HG02884 (cell line): ENCODE measurements around the gene PSMB11.
"Not testable (repeated sequence)": the region's sequence is repeated elsewhere in the genome, so short reads cannot be mapped to it uniquely, and the experiment has no call there.

Experiments
- ATAC-seq: cut with Tn5 transposase; IDR thresholded peaks from one replicate; pipeline ENCODE4 v1.9.1; 2021; ENCODE audit warnings: mild to moderate bottlenecking, moderate library complexity; ENCODE audit not compliant: unreplicated experiment

Gene PSMB11

DNA sequence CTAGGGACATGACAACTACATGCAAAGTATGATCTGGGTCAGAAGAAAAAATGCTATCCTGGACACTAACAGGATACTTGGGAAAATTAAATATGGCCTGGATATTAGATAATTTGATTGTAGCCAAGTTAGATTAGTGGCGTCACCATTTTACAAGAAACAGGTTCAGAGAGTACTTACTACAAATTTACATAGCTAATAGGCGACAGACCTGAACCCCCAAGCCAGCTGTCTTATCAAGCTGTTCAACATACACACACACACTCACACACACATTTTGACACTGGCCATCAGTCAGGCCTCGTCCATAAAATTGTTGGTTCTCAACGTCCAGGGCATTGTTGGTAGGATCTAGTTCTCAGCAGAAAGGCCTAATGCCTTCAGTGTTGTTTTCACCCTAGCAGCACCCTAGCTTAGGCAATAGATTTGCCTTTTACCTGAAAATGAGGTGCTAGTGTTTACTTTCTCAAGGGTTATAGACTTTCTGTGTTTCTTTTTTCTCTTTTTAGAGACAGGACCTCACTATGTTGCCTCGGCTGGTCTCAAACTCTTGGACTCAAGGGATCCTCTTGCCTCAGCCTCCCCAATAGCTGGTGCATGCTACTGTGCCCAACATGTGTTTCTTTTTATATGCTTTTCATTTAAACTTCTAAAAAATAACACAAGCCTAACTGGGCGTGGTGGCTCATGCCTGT is 28.8 kb upstream of the PSMB11 start:
- ATAC-seq = no peak

DNA sequence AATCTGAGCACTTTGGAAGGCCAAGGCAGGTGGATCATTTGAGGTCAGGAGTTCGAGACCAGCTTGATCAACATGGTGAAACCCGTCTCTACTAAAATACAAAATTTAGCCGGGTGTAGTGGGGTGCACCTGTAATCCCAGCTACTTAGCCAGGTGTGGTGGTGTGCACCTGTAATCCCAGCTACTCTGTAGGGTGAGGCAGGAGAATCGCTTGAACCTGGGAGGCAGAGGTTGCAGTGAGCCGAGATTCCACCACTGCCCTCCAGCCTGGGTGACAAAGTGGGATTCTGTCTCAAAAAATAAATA is 28.3 kb upstream of the PSMB11 start:
- ATAC-seq = not testable (repeated sequence)

DNA sequence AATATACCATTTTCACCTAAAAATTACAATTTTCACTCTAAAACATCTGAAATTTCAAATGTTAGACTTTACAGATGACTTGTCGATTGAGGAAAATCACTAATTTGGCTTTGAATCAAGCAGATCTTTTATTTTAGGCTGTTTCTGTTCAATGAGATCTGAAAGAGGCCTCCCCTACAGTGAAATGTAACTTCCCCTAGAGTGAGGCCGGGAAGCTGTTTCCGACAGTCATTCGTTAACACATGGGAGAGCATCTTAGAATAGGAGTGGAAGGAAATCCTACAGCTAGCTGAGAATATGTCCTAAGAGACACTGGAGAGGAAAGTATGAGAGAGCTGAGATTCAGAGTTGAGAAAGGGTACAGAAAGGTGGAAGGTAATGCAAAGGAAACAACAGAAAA is 26.4 kb upstream of the PSMB11 start:
- ATAC-seq = no peak

DNA sequence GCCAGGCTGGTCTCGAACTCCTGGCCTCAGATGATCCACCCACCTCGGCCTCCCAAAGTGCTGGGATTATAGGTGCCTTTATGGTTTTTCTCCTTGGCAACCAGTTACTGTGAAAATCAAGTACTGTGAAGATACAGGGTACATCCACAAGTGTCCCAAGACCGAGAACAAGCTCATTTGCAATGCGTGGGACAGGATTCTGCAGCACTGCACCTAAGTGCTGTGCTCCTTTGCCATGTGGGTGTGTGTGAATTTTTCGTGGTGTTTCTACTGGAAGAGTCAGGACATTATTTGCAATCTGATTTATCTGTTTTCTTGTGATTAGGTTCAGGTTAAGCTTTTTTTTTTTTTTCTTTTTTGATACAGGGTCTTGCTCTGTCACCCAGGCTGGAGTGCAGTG is 24.9 kb upstream of the PSMB11 start:
- no peak for ATAC-seq

DNA sequence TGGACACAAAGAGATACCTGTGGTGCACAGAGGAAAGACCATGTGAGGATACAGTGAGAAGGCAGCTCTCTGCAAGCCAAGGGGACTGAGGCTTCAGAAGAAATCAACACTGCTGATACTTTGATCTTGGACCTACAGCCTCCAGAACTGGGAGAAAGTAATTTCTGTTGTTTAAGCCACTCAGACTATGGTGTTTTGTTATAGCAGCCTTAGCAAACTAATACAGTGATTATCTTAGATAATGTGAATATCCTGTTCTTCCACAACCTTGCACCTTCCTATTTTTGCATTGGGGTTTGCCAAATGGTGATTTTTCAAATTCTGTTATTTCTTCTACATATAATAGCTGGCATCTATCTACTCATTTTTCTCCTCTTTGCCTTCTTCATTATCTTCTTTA is 23.9 kb upstream of the PSMB11 start:
- no peak for ATAC-seq

DNA sequence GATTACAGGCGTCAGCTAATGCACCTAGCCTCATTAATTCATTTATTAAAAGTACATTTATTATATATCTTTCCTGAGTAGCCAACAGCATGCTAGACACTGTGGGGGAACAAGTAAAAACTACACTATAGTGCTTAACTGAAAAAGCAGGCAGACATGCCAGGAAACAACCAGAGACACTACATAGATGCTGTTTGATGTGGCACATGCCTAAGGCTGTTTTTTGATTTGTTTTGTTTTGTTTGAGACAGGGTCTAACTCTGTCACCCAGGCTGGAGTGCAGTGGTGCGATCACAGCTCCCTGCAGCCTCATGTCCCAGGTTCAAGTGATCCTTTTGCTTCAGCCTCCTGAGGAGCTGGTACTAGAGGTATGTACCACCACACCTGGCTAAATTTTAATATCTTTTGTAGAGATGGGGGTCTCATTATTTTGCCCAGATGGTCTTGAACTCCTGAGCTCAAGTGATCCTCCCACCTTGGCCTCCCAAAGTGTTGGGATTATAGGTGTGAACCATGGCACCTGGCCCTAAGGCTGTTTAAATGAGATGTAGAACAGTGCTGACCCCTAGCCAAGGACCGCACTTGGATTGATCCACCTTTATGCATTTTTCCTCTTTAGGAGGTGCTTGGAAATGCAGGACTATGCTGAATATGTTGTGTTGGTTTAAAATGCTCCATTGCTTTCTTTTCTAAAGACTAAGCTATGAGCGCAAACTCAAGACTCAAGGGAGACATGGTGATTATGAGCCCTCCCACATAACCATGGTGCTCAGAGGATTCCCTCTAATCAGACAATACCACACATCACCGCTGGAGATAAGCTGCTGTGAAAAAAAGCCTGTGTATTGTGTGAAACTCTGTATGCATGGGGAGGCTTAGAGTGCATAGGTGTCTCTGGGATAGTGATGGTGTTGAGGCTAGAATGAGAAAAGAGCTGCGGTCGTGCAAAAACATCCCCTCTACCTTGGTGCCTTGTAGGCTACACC is 21.6 kb upstream of the PSMB11 start:
- ATAC-seq = no peak

DNA sequence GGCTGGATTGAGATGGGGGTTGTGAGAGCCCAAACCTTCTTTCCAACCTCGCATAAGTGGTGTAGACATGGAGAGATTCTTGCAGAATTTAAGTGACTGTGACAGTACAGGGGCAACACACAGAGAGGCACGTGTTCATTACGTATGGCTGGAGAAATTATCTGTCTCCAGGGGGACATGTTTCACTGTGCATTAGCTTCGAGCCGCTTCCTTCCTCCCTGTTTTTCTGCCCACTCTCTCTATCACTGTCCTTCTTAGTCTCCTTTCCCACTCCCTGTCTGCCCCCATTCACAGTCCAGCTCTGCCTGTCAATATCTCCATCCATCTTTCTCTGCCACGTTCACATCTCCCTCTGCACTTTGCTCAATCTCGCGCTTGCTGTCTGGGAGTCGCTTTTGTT is 20.6 kb upstream of the PSMB11 start:
- ATAC-seq = no peak

DNA sequence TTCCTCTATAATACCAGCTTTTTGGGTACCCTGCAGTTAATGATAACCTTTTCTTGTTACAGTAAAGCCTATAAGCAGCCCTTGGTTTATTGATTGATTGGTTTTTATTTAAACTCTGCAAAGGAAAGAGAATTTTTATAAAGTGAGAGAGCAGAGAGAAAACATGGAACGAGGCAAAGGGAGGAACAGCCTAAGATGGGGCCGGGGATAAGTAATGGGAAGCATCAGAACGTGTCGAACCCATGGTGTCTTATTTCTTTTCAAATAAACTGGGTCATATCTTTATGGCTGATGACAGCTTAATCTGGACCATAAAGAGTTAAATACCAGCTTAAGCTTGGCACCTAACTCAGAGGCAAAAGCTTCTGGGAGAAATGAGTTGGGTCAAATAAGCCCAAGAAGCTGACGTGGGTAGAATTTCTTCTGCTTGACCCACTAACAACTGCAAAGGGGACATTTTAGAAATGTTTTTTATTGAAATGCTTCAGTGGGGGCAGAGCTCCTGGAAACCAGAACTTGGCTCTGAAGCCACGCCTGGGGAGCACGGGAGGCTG is 20.0 kb upstream of the PSMB11 start:
- no peak for ATAC-seq

DNA sequence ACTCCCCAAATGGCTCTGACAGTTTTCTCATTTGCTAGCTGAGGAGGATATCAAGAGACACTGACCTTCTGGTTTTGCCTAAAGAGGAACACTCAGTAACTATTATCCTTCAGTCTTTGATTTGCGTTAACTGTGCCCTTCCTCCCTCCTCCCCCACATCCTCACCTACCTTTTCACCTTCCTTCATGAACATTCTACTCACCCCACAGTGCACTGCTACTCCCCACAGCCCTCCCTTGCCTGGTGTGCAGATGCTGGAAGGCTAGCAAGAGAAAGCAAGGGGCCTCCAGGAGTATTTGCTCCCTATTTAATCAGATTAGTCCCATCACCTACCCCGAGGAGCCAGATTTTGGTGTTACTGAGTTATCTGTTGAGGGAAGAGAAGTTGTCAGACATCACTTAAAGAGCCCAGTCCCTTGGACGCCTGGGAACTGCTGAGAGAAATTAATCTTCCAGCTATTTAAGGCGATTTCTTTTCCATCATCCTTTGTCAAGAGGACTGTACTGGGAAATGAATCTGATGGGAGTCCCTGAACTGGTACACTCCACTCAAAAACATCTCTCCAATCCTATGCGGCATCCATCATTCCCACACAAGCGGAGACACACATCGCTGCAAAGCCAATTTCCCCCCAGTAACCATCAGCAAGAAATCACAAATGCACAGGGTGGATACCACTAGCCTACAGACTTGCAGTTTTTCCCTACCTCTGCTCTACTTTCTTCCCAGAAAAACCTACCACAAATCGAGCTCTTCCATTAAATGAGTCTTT is 18.8 kb upstream of the PSMB11 start:
- ATAC-seq = no peak

DNA sequence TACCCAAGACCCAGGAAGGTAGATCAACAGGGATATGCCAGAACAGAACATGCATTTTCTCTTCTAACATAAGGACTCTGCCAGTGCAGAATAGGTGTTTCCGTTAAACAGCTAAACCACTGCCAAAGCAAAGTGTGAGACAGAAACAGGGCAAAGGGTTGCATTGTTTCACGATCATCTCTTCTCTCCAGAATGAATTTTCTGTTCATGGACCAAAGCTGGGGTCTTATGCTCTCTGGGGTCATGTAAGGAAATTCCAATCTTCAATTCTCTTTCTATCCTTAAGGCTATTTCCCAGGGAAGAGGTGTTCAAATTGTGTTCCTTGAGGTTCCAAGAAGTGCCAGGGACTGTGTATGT is 18.2 kb upstream of the PSMB11 start:
- no peak for ATAC-seq

DNA sequence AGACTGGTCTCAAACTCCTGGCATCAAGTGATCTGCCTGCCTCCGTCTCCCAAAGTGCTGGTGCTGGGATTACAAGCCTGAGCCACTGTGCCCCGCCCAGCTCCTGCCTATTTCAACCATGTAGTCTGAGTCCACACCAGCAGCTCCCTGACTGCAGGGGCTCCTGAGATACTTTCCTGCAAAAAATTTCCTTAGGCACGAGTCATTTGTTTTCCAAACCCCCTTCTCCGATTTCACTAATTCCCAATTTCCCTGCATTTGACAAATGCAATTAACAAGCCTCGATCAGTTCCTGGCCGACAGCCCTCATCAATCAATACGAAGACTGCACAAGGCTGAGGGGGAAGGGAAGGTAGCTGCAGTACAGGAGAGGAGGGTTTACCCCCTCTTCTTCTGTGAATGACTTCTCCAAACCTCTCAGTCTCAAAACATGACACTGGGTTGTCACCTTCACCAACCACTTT is 17.4 kb upstream of the PSMB11 start:
- ATAC-seq = no peak

DNA sequence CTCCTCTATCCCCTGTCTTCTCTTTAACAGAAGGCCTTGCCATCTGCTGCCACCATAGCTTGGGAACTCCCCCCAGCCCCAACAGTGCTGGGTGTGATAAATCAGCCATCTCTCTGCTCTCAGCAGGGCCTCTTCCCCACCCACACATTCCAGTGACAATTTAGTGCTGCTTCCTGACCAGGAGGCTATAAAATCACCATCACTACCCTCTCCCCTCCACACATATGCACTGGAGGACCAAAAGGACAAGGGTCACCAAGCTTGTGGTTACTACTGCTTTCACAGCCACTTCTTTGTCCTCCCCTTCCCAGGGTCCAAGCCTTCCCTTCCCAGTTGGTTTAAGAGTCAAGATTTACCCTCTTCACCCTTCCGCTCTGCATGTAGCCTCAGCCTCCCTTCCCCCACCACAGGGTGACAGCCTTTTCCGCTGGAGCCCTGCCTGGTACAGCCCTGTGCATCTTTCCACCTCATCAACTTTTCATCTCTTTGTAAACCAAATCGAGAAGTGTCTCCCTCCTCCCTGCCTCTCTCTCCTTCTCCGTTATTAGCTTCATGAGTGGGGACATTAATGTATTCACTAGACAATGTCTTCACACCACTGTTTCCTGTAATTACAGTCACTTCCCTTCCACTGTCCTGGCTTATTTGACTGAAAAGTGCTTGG is 16.7 kb upstream of the PSMB11 start:
- no peak for ATAC-seq

DNA sequence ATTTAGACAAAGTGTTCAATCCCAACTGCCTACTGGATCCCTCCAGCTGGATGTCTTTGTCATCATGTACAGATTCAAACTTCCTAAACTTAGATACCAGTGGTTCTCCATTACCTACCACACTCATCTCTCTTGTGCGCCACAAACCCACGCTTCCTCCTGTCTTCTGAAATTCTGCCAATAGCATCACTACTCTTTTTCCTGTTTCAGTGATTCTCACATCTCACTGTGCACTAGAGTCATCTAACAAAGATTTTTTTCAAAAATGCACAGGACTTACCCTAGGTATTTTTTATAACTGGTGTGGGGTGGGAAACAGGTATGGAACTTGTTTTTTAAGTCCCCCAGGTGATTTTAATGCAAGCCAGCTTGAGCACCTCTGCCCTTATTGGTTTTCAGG is 13.2 kb upstream of the PSMB11 start:
- no peak for ATAC-seq

DNA sequence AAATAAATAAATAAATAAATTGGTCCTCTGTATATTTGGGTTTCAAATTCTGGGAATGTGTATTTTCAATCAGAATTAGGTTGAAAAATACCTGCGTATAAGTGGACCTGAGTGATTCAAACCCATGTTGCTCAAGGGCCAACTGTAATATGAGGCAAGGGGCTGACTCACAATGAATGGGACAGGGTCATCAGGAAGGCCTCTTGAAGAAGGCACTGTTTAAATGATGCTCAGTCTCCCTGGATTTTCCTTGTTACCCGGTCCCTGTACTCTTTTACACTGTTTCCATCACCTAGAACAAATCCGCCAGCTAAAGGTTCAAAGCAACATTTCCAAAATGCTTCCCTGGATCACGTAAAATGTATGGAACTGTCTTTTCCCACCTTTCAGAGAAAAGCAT is 11.1 kb upstream of the PSMB11 start:
- no peak for ATAC-seq

DNA sequence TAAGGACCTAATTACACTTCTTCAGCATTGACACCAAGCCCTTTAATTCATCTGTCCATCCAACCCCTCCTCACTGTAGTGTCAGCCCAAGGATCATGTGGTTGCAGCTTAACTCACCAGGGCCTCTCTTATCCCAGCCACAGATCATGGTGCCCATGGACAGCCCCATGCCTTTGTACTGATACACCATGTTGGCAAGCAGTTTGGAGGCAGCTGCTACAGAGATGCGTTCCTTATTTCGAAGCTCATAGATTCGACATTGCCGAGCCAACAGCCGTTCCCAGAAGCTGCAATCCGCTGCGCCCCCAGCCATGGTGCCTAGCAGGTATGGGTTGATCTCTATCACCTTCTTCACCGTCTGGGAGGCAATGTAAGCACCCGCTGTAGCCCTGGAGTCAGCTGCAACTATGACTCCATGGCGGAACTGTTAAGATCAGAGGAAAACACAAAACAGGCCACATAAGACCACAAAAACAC is 8.7 kb upstream of the PSMB11 start:
- no peak for ATAC-seq

DNA sequence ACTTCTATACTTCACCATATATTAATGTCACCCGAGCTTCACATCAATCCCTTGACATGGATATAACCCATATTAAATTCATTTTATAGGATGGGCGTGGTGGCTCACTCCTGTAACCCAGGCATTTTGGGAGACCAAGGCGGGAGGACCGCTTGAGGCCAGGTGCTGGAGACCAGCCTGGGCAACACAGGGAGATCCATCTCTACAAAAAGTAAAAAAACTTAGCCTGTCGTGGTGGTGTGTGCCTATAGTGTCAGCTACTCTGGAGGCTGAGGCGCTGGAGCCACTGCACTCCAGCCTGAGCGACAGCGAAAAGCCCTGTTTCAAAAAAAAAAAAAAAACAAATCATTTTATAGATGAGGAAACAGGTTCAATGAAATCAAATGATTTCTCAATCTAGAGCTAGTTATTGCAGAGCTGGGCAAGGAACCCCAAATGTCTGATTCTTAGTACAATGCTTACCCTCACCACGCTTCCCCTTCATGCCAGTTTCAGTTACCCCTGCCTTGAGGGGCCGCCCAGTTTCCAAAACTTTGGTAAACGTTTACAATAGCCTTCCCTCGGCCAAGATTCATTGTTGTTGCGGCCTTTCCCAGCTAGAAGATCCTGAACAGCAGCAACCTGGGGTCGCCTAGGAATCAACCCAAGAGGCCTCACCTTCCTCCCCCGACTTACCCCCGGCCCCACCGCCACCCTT is 8.1 kb upstream of the PSMB11 start:
- no peak for ATAC-seq

DNA sequence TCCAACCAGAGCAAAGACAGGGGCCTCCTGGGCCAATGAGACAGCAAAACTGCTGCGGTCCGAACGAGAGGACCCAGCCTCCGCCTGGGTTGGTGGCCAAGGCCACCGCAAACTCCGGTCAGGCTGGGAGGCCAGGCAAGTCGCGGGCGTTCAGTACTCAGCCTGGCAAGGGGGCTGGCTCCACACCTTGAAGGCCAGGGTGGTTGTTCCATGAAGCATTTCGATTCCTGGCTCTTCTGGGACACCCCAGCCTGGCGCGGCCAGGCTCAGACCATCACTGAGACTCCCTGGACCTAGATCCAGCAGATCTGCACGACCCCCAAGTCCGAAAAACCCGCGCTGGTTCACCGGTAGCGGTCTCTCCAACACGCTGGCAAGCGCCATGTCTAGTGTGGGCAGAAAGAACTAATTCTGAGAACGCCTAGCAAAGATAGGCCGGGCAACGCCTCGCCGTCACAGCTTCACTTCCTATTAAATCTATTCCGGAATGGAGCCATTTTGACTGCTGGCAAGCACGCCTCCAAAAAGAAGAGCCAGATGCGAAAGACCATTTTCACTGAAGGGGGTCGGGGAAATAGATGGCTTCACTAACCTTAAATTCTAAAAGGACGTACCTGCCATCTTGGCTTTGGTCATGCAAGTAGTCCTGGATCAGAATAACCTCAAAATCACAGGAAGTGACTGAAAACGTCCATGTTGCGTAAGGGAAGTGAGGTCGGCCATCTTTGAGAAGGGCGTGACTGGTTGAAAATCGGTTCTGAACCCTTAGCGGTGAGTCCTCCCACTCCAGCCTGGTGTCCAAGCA is 7.3 kb upstream of the PSMB11 start, which contains the start of gene PSMB5:
PSMB5 (minus strand) TSS at position 403 of the 805 bp plus-strand sequence; CDS start at position 384, 19 bp downstream.
- peak; percentile 91 for ATAC-seq

DNA sequence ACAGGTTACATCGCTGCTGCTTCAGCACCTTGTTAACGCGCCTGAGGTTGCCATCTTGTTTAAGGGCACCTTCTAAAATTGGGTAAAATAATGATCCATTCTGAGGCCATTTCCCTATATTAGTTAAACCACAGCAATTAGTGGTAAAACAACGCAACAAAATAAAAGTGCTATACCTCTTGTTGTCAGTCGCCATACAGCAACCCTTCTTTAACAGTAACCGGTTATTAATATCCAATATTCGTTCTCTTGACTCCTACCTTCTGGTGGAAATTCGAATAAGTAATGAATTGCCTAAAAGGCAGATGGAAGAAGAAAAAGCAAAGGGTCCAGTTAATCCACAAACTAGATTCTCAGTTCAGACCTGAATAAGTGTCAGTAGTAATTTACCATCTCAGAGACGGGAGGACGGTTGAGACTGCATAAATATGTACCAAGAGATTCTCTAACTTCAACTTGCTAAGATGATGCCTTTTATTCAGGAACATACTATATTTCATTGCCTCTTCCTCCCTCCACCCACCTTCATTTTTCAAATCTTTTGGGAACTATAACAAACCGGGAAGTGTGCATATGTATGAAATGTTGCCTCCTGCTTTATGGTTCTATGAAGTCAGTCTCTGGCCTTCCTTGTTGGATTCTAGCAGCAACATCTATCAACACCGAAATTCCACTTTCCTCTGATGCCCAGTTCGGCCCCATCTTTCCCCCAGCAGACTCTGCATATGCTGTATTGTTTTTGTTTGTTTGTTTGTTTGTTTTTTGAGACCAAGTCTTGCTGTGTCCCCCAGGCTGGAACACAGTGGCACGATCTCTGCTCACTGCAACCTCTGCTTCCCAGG is 6.5 kb upstream of the PSMB11 start:
- ATAC-seq = no peak
